Hematopoietic multipotent progenitor cell (in vitro differentiated cells): ENCODE measurements around the gene TNXB. TPM values are rescaled to one million over a fixed set of nuclear protein-coding genes. Genes with fewer than 3 reads are reported as not detected.

Source experiments
- DNase-seq, 3 donors: peaks; one replicate each; pipeline ENCODE4 v3.0.0-alpha.2; 2011 to 2015; ENCODE audit warnings: low read depth in 2 of 3, low spot score in 2 of 3
- total RNA-seq: library from RNA; depleted of rRNA; stranded (reverse); fragments of >200 nt; gene quantifications from one replicate; pipeline ENCODE4 v1.2.3, GENCODE V29; 2012

TNXB gene
- total RNA-seq, 1 donor, result 1.1 TPM

DNA sequence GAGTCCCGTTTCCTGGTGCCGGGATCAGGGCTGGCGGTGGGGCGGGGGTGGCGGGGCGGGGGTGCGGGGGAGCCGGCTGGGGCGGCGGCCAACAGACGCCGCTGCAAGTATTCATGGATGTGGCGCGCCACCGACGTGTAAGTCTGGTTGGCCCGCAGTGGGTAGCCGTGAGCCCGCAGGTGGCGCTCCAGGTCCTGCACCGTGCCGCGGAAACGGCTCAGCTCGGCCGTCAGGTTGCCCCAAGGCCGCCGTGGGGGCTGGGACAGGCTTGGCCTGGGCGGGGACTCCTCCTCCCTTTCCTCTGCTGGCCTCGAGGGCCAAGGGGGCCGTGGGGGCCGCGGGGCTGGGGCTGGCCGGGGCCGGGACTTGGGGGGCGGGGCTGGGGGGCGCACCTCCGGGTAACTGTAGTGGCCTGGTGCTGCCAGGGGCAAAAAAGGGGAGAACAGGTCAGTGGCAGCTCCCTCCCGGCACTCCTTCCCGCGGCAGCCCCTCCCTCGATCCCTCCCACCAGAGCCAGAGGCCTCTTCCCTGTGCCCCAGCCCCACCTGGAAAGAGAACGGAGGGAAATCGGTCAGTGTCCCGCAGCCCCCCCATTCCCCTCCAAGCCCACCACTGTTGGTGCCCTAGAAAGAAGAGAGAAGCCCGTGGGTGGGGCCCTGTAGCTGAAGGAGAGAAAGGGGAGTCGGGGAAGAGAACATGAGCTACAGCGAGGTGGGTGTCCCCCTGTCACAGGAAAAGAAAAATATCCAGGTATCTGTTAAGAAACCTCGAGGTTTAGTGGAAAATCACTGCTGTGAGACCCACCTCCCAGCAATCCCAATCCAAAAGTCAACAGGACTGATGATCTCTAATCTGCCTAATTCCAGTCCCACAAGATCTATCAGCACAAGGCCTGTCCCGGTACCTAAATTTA lies 21.3 kb downstream of the TNXB start:
- peak; percentile 34 to 79 (median 76) for DNase-seq

DNA sequence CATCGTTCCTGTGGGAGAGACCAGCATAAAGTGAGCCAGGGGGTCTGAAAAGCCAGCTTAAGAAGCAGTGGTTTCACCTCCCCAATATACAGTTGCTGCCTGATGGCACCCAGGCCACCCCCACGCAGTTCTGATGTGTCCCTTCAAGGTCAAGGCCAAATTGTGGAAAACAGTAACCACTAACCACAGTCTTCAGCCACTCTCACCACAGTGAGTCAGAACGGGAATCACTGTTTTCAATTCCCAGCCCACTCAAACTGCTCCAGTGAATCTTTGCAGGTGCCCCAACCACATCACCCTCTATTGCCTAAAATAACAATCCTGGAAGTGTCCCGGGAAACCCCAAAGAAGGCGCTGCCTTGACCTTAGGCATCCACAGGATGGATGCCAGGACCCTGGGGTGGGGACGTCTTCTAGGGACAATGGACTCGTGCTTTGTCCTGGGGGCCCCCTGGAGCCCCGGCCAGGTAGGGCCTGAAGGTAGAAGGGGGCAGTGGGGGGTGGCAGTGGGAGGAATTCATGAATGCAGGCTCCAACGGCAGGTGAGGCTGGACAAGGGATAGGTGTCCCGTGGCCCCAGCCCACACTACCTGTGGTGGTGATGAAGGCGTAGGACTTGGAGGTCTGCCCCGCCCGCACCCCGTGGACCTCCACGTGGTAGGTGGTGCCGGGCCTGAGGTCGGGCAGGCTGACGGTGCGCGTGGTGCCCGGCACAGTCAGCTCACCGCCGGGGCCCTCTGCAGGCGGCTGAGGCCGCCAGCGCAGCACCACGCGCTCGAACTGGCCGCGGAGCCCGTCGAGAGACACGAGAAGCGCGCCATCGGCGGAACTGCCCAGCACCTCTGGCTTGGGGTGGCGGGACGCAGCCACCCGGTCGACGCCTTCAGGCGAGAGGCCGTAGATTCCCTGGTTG lies 22.2 kb downstream of the TNXB start:
- peak in 2 of 3 donors; percentile 25 to 27 for DNase-seq

DNA sequence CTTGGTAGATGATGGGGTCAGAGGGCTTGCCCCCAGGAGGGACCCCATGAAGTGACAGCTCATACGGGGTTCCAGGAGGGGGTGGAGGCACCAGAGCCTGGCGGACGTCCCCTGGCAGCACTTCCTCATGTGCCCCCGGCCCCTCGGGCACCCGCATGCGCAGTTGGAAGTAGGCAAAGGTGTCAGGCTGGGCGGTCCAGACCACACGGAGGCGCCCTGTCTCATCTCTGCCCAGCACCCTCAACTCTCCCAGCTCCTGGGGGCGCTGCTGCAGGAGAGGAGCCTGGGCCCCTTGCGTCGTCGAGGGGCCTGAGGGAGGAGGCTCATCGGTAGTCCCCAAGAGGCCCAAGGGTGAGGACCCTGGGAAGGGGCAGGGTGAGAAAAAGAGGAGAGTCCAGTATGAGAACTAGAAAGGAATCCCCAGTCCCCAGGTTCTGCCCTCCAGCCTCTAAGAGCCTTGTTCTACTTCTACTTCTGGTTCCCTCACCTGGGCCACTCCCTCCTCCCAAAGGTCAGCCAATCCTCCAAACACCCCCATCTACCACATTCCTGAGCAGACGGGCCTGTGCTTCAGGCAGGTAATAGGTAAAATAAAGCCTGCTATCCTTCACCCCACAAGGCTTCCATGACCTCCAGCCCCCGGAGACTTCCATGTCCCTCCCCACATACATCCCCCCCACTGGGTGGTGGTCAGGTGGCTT lies 23.2 kb downstream of the TNXB start:
- DNase-seq, result no peak

DNA sequence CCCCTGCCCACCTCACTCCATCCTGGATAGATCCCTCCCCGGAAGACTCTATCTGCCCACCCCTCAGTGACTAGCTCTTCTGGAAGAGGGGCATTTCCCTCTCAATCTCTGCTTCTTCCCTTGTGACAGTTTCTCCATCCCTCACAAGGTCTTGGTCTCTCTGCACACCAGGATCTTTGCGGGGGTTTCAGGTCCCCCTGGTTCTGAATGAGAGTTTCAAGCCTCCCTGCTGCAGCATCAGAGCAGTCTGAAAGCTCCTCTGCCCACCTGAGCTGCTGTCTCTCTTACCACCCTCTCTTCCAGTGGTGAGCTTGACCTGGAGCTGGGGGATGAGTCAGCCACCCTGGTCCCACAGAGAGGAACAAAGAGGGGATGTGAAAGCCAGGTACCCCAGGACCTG lies 24.4 kb downstream of the TNXB start:
- no peak for DNase-seq

DNA sequence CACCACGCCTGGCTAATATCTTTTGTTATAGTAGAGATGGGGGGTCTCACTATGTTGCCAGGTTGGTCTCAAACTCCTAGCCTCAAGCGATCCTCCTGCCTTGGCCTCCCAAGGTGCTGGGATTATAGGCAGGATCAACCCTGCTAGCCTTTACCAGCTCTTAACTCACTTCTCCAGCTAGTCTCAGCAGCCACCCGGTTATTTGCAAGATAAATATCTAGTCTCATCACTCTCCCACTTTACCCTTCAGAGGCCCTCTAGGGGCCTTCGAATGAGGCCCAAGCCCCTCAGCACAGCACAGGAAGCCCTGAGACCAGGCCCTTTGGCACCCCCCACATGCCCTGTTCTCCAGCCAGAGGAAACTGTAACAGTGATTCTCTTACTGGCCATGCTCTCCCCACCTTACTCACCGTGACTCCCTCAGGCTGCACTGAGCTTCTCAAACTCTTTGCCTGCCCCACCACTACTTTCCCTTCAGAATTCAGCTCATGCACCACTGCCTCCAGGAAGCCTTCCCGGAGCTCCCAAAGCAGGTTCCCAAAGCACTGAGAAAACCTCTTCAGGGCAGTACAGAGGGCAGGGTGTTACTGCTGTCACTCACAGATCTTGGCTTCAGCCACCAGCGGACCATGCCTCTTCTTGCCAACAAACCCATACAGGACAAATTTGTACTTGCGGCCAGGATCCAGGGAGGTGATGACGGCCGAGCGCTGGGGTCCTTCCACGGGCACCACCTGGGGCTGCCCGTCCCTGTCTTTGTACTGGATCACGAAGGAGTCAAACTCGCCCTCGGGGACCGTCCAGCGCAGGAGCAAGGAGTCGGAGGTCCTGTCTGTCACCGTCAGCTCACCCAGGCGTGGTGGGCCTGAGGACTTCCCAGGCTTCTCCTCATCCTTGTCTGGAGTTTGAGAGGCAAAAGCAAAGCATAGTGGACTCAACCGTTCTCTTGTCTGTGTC lies 25.0 kb downstream of the TNXB start:
- DNase-seq, result no peak

DNA sequence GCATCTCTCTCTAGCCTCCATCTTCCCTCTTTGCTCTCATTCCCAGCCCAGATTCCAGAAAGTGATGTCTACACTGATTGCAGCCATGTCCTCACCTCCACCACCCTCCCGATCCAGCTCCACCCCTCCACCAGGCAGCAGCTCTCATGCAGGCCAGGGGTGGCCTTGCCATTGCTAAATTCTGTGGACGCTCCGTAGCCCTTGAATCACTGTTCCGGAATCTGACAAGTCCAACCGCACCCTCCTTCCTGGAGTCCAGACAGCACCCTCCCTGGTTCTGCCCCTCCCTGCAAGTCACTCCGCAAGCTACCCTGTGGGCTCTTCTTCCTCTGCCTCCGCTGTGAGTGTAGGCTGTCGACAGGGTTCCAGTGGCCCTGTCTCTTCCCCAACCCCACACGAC lies 26.2 kb downstream of the TNXB start:
- no peak for DNase-seq

DNA sequence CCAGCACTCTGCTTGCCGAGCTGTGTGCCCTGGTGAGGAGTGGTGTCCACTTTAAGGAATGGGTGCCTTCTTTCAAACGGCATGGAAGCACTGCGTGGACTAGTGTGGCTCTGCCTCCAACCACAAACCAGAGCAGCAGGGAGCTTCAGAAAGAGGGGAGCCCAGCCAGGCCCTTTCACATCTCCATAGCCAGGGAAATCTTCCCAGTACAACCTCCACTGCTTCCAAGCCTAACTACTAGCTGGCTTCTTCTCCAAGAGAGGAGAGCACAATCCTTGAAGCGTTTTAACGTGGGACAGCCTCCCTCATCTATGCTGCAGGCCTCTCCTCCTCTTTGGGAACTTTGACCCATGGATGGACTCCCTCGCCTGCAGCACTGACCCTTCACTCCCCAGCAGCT lies 26.7 kb downstream of the TNXB start:
- no peak for DNase-seq

DNA sequence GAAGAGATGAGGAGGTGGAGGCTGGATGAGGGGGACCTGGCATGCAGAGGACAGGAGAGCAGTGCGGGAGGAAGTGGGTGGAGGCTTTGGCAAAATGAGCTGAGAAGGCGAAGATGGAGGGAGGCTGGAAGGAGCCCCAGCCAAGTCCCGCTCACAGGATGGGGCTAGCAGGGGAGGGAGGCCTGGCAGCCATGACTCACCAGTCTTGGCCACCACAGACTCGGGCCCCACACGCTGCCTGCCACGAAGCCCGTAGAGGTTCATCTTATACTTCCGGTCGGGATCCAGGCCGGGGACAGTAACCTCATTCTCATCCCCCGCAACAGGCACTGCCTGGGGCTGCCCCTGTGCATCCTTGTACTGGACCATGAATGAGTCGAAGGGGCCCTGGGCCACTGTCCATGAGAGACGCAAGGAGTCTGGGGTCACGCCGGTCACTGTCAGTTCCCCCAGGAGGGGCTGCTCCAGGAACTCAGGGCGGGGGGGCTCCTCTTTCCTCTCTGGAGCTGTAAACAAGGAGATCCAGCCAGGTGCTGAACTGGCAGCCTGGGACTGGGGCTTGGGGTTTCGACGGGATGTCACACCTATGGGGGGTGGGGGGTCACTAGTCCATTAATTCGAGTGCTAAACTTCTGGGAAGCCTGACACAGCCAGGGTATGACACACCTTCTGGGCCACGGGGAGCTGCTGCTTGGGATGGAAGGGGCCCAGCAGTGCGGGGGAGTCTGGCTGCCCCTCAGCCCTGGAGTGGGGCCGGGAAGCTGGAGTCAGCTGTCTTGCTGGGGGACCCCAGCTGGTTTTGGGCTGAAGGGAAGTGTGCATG lies 27.8 kb downstream of the TNXB start:
- DNase-seq, result no peak

DNA sequence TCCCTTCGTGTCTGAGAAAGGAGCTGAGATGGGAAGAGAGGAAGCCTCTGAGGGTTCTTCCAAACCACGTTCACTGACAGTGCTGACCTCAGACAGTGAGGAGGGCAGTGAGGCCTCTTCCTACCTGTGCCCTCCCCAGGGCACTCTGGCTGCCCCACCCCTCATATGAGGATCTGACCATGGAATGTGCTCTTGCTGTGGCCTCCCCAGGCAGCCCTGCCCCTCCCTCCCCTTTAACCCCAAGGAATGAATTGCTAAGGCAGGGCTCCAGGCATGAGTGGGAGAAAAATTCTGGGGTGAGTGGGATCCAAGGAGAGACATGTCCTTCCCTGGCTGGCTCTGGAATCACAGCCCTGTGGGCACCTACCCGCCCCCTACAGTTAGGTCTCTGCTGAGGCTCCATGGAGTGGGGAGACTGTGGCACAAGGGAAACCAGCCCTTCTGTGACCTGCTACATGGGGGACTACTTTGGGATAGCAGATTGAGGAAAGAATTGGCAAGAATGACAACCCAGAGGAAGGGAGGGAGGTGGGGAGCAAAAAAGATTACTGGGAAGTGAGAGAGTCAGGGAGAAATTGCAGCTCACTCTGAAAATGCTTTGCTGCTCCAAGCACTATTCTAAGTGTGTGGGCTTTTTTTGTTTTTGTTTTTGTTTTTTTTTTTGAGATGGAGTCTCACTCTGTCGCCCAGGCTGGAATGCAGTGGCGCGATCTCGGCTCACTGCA lies 29.4 kb downstream of the TNXB start:
- DNase-seq, result no peak

DNA sequence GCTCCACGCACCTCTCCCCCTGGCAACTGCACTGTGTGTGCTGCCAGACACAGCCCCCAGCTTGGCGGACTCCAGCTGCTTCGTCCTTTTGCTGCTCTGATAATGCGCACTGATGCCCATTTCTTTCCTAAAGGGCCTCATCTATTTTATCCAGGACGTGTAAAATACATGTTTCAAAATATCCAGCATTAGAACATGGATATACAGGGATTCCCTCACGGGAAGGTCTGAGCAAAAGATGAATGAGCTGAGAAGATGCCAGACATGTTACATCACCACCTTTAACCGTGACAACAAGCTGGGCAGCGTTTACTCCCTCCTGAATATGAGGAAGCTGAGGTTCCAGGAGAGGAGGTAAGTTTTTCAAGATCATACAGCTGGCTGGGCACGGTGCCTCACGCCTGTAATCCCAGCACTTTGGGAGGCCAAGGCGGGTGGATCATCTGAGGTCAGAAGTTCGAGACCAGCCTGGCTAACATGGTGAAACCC lies 32.8 kb downstream of the TNXB start:
- no peak for DNase-seq

DNA sequence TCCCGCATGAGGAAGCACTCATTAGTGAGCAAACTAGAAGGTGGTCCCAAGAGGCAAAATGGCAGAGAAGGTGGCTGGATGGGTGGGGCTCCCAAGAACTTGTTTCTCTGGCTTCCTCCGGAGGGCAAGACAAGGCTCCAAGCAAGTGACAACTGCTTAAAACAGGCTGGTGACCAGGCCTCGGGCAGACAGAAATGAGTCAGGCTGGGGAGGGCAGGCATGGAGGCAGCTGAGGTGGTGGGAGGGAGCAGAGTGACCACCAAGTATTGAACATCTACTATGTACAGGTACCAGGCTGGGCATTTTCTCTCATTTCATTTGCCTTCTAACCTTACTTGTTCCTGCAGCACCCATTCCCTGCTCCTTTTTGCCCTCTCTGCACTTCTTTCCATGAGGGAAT lies 33.4 kb downstream of the TNXB start:
- DNase-seq, result no peak

DNA sequence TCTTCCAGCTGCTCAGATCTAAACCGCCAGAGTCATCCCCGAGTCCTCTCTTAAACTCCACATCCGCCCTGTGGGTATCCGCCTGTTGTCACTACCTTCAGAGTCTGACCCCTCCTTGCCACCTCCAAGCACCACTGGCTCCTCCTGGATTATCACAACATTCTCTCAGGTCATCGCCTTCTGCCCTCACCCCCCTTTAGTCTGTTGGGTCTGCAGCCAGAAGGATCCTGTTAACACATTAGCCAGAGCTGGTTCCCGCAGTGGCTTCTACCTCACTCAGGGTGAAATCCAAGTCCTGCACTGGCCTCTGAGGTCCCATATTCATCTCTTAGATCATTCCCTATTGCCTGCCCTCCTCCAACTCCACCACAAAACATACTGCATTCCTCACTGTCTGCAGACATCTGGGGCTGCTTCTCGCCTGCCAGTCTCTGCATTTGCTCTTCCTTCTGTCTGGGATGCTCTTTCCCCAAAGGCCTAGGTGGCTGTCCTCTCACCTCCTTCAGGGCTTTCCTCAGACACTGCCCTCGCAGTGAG lies 34.1 kb downstream of the TNXB start:
- DNase-seq, result no peak

DNA sequence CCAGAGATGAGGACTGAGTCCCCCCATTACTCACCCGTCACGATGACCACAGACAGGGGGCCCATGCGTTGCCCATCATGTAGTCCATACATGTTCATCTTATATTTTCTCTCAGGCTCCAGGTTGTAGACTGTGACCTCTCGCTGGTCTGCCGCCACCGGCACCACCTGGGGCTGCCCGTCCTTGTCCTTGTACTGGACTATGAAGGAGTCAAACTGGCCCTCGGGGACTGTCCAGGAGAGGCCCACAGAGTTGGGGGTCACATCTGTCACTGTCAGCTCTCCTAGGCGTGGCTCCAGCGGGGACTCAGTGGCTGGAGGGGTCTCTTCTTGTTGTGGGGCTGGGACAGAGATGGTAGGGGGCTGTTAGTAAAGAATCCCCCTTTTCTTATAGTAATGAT lies 35.5 kb downstream of the TNXB start:
- DNase-seq, result no peak

DNA sequence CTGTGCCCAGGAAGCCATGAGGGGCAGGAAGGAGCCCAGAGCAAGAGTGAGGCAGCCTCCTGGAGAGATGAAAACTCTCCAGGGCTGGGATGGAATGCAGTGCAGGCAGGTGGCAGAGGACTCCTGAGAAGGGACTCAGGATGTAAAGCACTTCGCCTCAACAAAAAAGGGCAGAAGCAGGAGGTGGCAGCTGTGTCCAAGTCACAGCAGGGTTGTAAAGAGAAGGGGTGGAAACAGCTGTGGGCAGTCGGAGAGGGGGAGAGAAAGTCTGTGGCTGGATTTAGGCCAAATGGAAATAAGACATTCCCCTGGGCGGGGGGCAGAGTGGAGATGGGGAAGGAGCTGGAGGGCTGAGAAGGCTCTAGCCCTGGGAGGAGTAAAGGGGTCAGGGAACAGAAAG lies 36.0 kb downstream of the TNXB start:
- DNase-seq, result no peak

DNA sequence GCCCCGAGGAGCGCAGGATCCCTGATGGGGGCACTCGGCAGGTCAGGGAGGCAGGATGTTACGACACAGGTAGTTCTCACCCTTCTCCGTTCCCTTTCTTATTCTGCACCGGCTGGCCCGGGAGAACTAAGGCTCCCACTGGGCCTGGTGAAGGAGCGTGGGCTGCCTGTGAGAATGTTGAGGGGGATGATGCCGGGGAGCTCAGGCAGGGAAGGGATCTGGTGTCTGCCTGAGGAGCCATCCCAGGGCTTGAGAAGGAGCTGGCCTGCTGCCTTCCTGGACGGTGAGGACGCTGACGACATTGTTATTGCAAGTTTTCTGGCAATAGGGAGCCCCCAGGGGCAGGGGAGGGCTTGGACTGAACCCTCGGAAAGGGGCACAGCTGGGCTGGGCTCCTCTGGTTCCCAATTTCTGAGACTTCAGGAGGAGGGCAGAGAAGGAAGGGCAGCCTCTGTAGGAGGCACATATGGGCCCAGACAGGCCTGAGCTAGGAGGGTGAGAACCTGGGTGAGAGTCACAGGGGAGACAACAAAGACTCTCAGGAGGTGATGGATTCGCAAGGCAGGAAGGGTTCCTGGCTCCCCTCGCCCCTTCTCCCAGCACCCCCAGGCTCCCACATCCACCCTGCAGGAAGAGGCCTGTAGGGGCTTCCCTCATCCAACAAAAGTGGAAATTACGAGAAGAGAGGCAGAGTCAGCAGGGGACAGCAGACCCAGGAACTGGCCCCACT lies 38.2 kb downstream of the TNXB start:
- no peak for DNase-seq

DNA sequence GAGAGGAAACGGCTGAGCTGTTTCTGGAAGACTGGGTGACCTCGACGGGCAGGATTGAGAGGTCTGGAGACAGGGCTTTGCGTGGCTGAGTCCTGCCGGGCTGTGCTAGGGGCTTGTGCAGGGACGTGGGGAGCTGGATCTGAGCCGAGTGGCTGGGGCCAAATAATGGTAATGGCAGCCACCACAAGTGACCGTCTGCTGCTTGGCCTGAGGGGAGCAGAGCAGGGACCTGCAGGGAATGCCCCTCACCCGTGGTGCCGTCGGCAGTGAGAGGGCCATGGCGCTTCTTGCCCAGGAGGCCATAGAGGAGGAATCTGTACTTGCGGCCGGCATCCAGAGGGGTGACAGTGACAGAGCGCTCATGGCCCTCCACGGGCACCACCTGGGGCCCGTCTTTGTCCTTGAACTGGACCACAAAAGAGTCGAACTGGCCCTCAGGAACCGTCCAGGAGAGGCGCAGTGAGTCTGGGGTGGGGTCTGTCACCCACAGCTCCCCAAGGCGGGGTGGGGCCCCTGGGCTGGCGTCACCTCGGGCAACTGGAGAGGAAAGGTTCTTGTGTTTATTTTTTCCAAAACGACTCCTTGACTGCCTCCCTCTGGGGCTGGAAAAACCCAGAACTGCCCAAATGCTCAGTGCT lies 39.1 kb downstream of the TNXB start:
- no peak for DNase-seq

DNA sequence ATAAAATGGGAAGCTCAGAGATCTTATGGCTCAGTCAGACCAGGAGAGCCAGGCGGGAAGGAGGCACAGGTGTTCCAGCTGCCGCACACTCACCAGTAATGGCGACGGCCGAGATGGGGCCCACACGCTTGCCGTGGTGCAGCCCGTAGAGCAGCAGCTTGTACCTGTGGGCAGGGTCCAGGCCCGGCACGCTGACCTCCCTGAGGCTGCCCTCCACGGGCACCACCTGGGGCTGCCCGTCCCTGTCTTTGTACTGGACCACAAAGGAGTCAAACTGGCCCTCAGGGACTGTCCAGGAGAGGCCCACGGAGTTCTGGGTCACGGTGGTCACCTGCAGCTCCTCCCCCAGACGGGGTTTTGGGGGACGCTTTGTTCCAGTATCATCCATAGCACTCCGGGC lies 39.7 kb downstream of the TNXB start:
- no peak for DNase-seq
